GM12873 (cell line): ENCODE data around the gene CTDSP2.

Experiments
- CTCF ChIP-seq: IDR thresholded peaks from 2 replicates; pipeline ENCODE4 v1.5.1; 2012; ENCODE audit warnings: low read depth, mild to moderate bottlenecking, moderate library complexity, low read length, control low read depth; ENCODE audit not compliant: insufficient read depth; ENCODE audit errors: missing control alignments

The CTDSP2 gene

GRCh38 chr12:57808351-57808750 lies 38.2 kb downstream of the CTDSP2 start:
- TF ChIP-seq CTCF, result no peak

GRCh38 chr12:57807285-57807684 lies 39.2 kb downstream of the CTDSP2 start:
- TF ChIP-seq CTCF, result no peak

GRCh38 chr12:57806677-57807076 lies 39.9 kb downstream of the CTDSP2 start:
- no peak for TF ChIP-seq CTCF

GRCh38 chr12:57803319-57803893 lies 43.1 kb downstream of the CTDSP2 start:
- peak; percentile 77 for TF ChIP-seq CTCF

- TF ChIP-seq CTCF, result no peak
Observed at GRCh38 chr12:57802607-57803006, 43.9 kb downstream of the CTDSP2 start.

GRCh38 chr12:57800965-57801364 lies 45.6 kb downstream of the CTDSP2 start:
- no peak for TF ChIP-seq CTCF

- TF ChIP-seq CTCF, result no peak
Observed at GRCh38 chr12:57797933-57798332, 48.6 kb downstream of the CTDSP2 start.

GRCh38 chr12:57796996-57797395 lies 49.5 kb downstream of the CTDSP2 start:
- TF ChIP-seq CTCF, result no peak
